Esophagus squamous epithelium (tissue), 5 donors: ENCODE data around the gene MEN1. TPM values are rescaled to one million over a fixed set of nuclear protein-coding genes. Genes with fewer than 3 reads are reported as not detected.

Source experiments
- DNase-seq: peaks from one replicate; lab custom pipeline; 2025; lab: John Stamatoyannopoulos, UW
- H3K27ac ChIP-seq, 4 donors: fragments of 200-600 bp; sonication (generic); one replicate each; pipeline ENCODE4 v1.5.1; 2016 to 2019; ENCODE audit warnings: mild to moderate bottlenecking in 1 of 4
- H3K27me3 ChIP-seq, 4 donors: fragments of 200-600 bp; sonication (generic); 1 replicate in 3 of 4; 2 replicates in 1 of 4; pipeline versions ENCODE4 v1.5.1 to v1.6.0; 2017 to 2021; ENCODE audit warnings: antibody characterized with exemption in 1 of 4
- H3K36me3 ChIP-seq, 3 donors: fragments of 200-600 bp; sonication (generic); one replicate each; pipeline ENCODE4 v1.5.1; 2016 to 2019
- H3K4me1 ChIP-seq, 3 donors: fragments of 200-600 bp; sonication (generic); one replicate each; pipeline ENCODE4 v1.5.1; 2017 to 2019
- H3K4me3 ChIP-seq, 4 donors: fragments of 200-600 bp; sonication (generic); 1 replicate in 3 of 4; 2 replicates in 1 of 4; pipeline ENCODE4 v1.5.1; 2016 to 2019; ENCODE audit warnings: mild to moderate bottlenecking in 2 of 4, moderate library complexity in 1 of 4
- H3K9me3 ChIP-seq, 3 donors: fragments of 200-600 bp; sonication (generic); one replicate each; pipeline ENCODE4 v1.5.1; 2016 to 2019
- CTCF ChIP-seq, 6 experiments: fragments of 450-650 bp in 4 of 6; fragments of 200-600 bp in 2 of 6; sonication (generic) in 2 of 6; IDR thresholded peaks; one replicate each; pipeline ENCODE4 v1.5.1; 2016 to 2019; ENCODE audit warnings: antibody characterized with exemption in 6 of 6, mild to moderate bottlenecking in 4 of 6, moderate library complexity in 4 of 6
- POLR2A ChIP-seq, 4 donors: fragments of 450-650 bp; IDR thresholded peaks; one replicate each; pipeline ENCODE4 v1.6.1; 2017; ENCODE audit warnings: antibody characterized with exemption in 4 of 4, mild to moderate bottlenecking in 4 of 4, moderate library complexity in 3 of 4
- WGBS, 2 donors: methylation state at CpG; one replicate each; pipeline ENCODE4 v1.1.5; 2018; 5-methylcytosine and 5-hydroxymethylcytosine counted together
- intact Hi-C: fragments of 100-400 bp; cut with DNase I; formaldehyde crosslinking; loops from one replicate; pipeline ENCODE4 v1.15.0; 2022
- total RNA-seq, 4 donors: library from RNA; depleted of rRNA; stranded (reverse); fragments of >200 nt; gene quantifications; one replicate each; pipeline ENCODE4 v1.1.0, GENCODE V29; 2016
- donor health status: DM: yes; HTN: yes; CAD: no.

Gene MEN1
- total RNA-seq, 4 donors from 2014 or later = 14.9 to 23.3 (median 17.0) TPM

- no peak for DNase-seq
- peaks cover 0 to 6% (median 0%) of the 10 kb centered on the region in 3 donors for H3K4me1 ChIP-seq
- no peaks in the 10 kb centered on the region for H3K9me3 ChIP-seq
- TF ChIP-seq POLR2A (IDR thresholded peaks at IDR 0.05) = no peak
- no peak for TF ChIP-seq CTCF (IDR thresholded peaks at IDR 0.05)
- H3K4me3 ChIP-seq = no peak overlapping the region
- H3K27ac ChIP-seq = no peak overlapping the region
- intact Hi-C loops = no loop called here
- no peaks in the 10 kb centered on the region for H3K27me3 ChIP-seq
- H3K36me3 ChIP-seq = peaks cover 0 to 17% (median 0%) of the 10 kb centered on the region in 3 donors
- 88 to 90% methylated on average over 2 of the region's 15 CpGs for WGBS, 2 donors
These were observed 20.8 kb downstream of the MEN1 start for GRCh38 chr11:64789331-64790204.

GRCh38 chr11:64788321-64789215 is 21.8 kb downstream of the MEN1 start:
- Histone ChIP-seq H3K27me3 (no peaks in the 10 kb centered on the region), H3K36me3 (peaks cover 0 to 17% (median 0%) of the 10 kb centered on the region in 3 donors), H3K4me3 (no peak overlapping the region), H3K9me3 (no peaks in the 10 kb centered on the region), H3K4me1 (peaks cover 0 to 6% (median 0%) of the 10 kb centered on the region in 3 donors), H3K27ac (peak overlapping the region in 1 of 4 donors; percentile 31)
- WGBS, 2 donors = 64 to 70% methylated on average over 3 to 6 of the region's 9 CpGs
- TF ChIP-seq CTCF (IDR thresholded peaks at IDR 0.05) (no peak), POLR2A (IDR thresholded peaks at IDR 0.05) (no peak)
- intact Hi-C loops = no loop called here
- DNase-seq = no peak

- H3K27ac ChIP-seq = peak overlapping the region in 2 of 4 donors; percentile 2 to 31
- 34 to 54% methylated on average over 11 to 13 of the region's 15 CpGs for WGBS, 2 donors
- no peaks in the 10 kb centered on the region for H3K27me3 ChIP-seq
- intact Hi-C loops = no loop called here
- H3K4me3 ChIP-seq = no peak overlapping the region
- peaks cover 0 to 6% (median 0%) of the 10 kb centered on the region in 3 donors for H3K4me1 ChIP-seq
- DNase-seq = no peak
- no peaks in the 10 kb centered on the region for H3K9me3 ChIP-seq
- no peak for TF ChIP-seq POLR2A (IDR thresholded peaks at IDR 0.05)
- peak; percentile 60 to 77 (median 66) for TF ChIP-seq CTCF (IDR thresholded peaks at IDR 0.05)
- peaks cover 0 to 17% (median 0%) of the 10 kb centered on the region in 3 donors for H3K36me3 ChIP-seq
These were observed 22.6 kb downstream of the MEN1 start for GRCh38 chr11:64787526-64788320.

- H3K9me3 ChIP-seq = no peaks in the 10 kb centered on the region
- H3K27me3 ChIP-seq = no peaks in the 10 kb centered on the region
- no peak overlapping the region for H3K27ac ChIP-seq
- WGBS, 2 donors = 84 to 97% methylated on average over 7 to 10 of the region's 10 CpGs
- peaks cover 0 to 6% (median 0%) of the 10 kb centered on the region in 3 donors for H3K4me1 ChIP-seq
- H3K4me3 ChIP-seq = no peak overlapping the region
- peaks cover 0 to 17% (median 0%) of the 10 kb centered on the region in 3 donors for H3K36me3 ChIP-seq
- no peak for DNase-seq
- TF ChIP-seq CTCF (IDR thresholded peaks at IDR 0.05) = no peak
- intact Hi-C loops = no loop called here
These were observed 24.0 kb downstream of the MEN1 start for GRCh38 chr11:64786308-64786707.
